NCI-H146 treated with DMSO at 0.1 percent for 48 hours (cell line): ENCODE results near the gene METTL17.
"Not testable (repeated sequence)": the region's sequence is repeated elsewhere in the genome, so short reads cannot be mapped to it uniquely, and the experiment has no call there.

Experiments
- DNase-seq: peaks from one replicate; lab custom pipeline; 2025; ENCODE audit not compliant: unreplicated experiment; lab: John Stamatoyannopoulos, UW

The METTL17 gene

GRCh38 chr14:21023817-21024584, 34.2 kb downstream of the METTL17 start:
- DNase-seq: no peak

GRCh38 chr14:21024585-21025370, 35.0 kb downstream of the METTL17 start, which contains the start of gene NDRG2:
TSS of gene NDRG2 (minus strand) at chr14:21025061. CDS start at chr14:21023315, 1,746 bp downstream.
- DNase-seq: peak; percentile 8

GRCh38 chr14:21025371-21026273, 35.8 kb downstream of the METTL17 start:
- no peak for DNase-seq

- no peak for DNase-seq
Measured at GRCh38 chr14:21026274-21026987, 36.7 kb downstream of the METTL17 start.

GRCh38 chr14:21026988-21027315, 37.2 kb downstream of the METTL17 start:
- DNase-seq: no peak

- no peak for DNase-seq
Measured at GRCh38 chr14:21029917-21030316, 40.1 kb downstream of the METTL17 start, which contains the start of gene TPPP2. TSS of gene TPPP2 (plus strand) at chr14:21030217. CDS start at chr14:21030582, 365 bp downstream.

GRCh38 chr14:21030531-21030930, 40.8 kb downstream of the METTL17 start:
- no peak for DNase-seq

- DNase-seq: no peak
Measured at GRCh38 chr14:21032326-21033132, 42.7 kb downstream of the METTL17 start.

- no peak for DNase-seq
Measured at GRCh38 chr14:21033133-21033698, 43.4 kb downstream of the METTL17 start.

GRCh38 chr14:21034707-21035106, 44.9 kb downstream of the METTL17 start, which contains the start of gene RNASE13:
TSS of gene RNASE13 (minus strand) at chr14:21034807. CDS start at chr14:21034288, 519 bp downstream.
- DNase-seq: no peak

GRCh38 chr14:21036751-21037150, 47.0 kb downstream of the METTL17 start:
- DNase-seq: no peak

GRCh38 chr14:21037156-21037555, 47.4 kb downstream of the METTL17 start:
- DNase-seq: no peak

- DNase-seq: no peak
Measured at GRCh38 chr14:21038441-21039422, 49.0 kb downstream of the METTL17 start.

GRCh38 chr14:21039585-21040369, 50.0 kb downstream of the METTL17 start:
- DNase-seq: no peak

GRCh38 chr14:21040370-21040925, 50.7 kb downstream of the METTL17 start:
- no peak for DNase-seq

GRCh38 chr14:21040941-21041340, 51.2 kb downstream of the METTL17 start:
- not testable (repeated sequence) for DNase-seq
